Activated effector memory CD4-positive, alpha-beta T cell treated with Interleukin-2 at 50 U/mL for 16 hours (primary cell): ENCODE data around the gene TMC8.
"Not testable (repeated sequence)": the region's sequence is repeated elsewhere in the genome, so short reads cannot be mapped to it uniquely, and the experiment has no call there.

Source experiments
- DNase-seq: peaks from one replicate; pipeline ENCODE4 v3.0.0-alpha.2; 2020

TMC8 gene

GRCh38 chr17:78110363-78111015 lies 20.1 kb upstream of the TMC8 start:
- DNase-seq, result no peak

- DNase-seq, result no peak
Observed at GRCh38 chr17:78111016-78111726, 19.4 kb upstream of the TMC8 start.

GRCh38 chr17:78111727-78112517 lies 18.6 kb upstream of the TMC8 start:
- DNase-seq, result no peak

GRCh38 chr17:78112518-78113471 lies 17.8 kb upstream of the TMC8 start:
- DNase-seq, result peak; percentile 65

GRCh38 chr17:78113804-78114785 lies 16.5 kb upstream of the TMC8 start:
- DNase-seq, result no peak

GRCh38 chr17:78114831-78115723 lies 15.5 kb upstream of the TMC8 start:
- DNase-seq, result no peak

GRCh38 chr17:78115803-78116202 lies 14.8 kb upstream of the TMC8 start:
- not testable (repeated sequence) for DNase-seq

GRCh38 chr17:78116411-78116810 lies 14.2 kb upstream of the TMC8 start:
- DNase-seq, result no peak

- no peak for DNase-seq
Observed at GRCh38 chr17:78117027-78117981, 13.3 kb upstream of the TMC8 start.

- no peak for DNase-seq
Observed at GRCh38 chr17:78118801-78119241, 11.8 kb upstream of the TMC8 start.

GRCh38 chr17:78120537-78120936 lies 10.0 kb upstream of the TMC8 start:
- no peak for DNase-seq

GRCh38 chr17:78120971-78121800 lies 9.4 kb upstream of the TMC8 start:
- peak; percentile 60 for DNase-seq

- DNase-seq, result peak; percentile 35
Observed at GRCh38 chr17:78121801-78122215, 8.8 kb upstream of the TMC8 start.

GRCh38 chr17:78122216-78122930 lies 8.2 kb upstream of the TMC8 start:
- DNase-seq, result no peak

GRCh38 chr17:78122931-78123249 lies 7.7 kb upstream of the TMC8 start:
- no peak for DNase-seq

GRCh38 chr17:78123258-78123929 lies 7.2 kb upstream of the TMC8 start:
- DNase-seq, result no peak
